HL-60/S4 treated with retinoic acid at 250 ng/mL for 4 days and 3 days (cell line): ENCODE results near the gene NHERF1.

ENCODE experiments used
- in situ Hi-C: fragments of 300-500 bp; cut with MboI; formaldehyde crosslinking; loops from 2 replicates; pipeline ENCODE4 v1.7.0; 2022; ENCODE audit warnings: low sequenced_read_pairs

Gene NHERF1

DNA sequence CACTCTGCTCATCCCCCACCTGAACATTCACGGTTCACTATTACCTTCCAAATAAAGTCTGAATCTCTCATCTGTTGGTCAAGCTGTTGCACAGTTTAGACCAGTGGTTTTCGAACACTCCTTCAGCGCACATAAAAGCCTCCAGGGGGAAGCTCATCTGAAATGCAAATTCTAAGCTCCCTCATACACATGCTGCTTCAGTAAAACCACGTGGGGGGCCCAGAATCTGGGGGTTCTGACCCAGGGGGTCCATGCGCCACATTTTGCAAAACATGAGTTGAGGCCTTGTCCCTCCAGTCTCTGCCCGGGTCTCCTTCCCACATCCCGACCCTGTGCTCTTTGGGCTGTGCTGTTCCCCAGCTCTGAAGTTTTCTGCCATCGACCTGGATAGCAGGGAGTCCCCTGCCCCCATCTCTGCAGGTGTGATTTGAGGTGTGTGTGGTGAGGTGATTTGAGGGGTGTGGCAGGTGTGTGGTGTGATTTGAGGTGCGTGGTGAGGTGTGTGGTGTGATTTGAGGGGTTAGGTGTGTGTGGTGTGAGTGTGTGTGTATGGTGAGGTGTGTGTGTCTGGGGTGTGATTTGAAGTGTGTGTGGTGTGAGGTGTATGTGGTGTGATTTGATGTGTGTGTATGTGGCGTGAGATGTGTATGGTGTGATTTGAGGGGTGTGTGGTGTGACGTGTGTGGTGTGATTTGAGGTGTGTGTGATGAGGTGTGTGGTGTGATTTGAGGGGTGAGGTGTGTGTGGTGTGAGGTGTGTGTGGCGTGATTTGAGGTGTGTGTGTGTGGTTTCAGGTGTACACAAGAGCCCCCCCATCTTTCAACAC, 16.2 kb upstream of the NHERF1 start:
- in situ Hi-C loops, result no loop called here

DNA sequence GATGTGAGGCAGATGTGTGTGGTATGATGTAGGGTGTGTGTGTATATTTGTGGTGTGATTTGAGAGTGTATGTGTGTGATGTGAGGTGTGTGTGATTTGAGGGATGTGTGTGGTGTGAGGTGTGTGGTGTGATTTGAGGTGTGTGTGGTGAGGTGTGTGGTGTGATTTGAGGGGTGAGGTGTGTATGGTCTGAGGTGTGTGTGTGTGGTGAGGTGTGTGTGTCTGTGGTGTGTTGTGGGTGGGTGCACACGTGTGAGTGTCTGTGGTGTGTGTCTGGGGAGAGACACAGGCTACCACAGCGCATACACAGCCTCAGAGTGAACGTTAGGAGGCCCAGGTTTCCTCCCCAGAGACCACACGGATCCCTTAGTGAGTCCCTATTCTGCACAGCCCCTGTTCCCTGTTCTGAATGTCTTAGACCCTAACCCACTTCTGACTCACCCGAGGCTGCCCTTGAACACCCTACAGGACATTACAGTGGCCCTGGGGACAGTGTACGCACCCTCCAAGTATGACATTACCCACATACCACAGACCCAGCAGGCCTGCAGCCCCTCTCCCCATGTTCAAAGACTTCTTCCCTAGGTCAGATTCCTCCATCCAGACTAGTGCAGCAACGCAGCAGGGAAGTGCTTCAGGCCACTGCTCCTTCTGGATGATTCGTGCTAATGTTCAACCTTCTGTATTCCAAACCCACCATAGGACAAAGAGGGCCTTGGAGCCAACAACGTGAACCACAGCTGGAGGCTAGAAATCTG, 14.9 kb upstream of the NHERF1 start:
- in situ Hi-C loops, result no loop called here

DNA sequence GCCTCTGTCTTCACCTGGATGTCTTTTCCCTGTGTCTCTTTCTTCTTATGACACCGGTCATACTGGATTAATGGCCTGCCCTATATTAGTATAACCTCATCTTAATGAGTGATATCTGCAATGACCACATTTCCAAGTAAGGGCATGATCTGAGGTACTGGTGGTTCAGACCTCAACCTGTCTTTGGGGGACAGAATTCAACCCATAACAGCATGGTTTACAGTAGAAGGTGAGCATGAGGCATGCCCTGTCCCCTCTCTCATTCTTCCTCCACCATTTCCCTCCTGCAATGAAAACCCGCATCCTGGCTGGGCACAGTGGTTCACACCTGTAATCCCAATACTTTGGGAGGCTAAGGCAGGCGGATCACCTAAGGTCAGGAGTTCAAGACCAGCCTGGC, 14.2 kb upstream of the NHERF1 start:
- in situ Hi-C loops, result no loop called here

DNA sequence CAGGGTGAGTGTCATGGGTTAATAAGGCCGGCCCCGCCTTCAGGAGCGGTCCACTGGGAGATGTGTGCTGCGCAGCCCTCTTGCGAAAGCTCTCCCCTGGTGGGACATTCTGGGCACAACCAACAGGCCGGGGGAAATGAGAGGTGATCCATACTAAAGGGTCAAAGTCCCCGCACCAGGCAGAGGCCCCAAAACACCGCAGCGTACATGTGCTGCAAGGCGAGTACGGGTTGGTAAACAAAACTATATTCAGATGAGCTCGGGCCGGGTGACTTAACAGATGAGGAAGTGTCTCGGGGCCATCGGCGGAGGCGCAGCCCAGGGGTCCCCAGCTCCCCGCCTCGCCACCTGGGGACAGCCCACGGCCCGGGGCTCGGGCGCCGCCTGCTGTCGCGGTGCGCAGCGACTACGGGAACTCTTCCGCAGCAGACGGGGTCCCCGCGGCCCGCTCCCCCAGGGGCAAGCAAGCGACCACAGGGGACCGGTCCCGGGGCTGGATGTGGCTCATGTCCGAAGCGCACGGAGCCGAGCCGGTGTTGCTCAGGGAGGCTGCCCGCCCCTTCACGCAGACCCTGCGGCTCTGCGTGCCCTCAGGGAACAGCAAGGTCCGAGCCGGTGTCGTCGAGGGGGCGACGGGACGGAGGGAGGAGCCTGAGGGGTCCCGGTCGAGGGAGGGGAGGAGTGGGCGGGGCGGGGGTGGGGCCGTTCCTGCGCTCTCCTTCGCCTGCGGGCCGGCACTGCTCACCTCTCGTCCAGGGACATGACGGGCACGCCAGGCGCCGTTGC, 11.7 kb upstream of the NHERF1 start, which contains the start of gene RAB37:
Gene RAB37, plus strand, starts transcription at position 744 of the 786 bp plus-strand sequence. Its CDS starts 17 bp downstream, at position 761.
- in situ Hi-C loops, result no loop called here

DNA sequence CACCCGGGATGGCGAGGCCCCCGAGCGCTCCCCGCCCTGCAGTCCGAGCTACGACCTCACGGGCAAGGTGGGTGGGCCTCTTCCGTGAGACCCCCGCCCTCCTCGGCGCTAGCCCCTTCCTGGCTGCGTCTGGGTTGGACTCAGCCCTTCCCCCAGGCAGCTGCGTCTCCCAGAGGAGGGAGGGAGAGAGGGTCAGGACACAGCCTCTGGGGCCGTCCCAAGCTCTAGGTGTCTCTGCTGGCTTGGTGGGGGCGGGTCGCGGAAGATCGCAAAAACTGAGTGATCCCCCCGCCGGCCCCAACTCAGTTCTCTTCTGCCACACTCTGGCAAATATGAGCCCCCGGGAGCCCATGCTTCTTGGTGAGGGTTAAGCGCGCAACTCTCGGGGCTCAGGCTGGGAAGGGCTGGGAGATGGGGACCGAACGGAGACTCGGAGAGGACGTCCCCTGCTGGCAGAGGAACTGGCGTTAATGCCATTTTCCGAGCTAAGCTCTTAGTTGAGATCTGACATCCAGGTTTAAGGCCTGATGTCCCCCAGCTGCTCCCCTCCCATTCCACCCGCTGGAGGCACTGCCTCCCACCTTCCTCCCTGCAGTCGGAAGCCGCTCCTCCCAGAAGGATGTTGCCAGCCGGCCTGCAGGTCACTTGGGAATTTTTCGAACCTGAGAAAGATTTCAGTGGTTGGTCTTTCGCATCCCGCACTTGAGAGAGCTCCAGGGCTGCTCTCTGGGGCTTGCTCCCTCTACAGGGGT, 11.0 kb upstream of the NHERF1 start:
- in situ Hi-C loops, result no loop called here

DNA sequence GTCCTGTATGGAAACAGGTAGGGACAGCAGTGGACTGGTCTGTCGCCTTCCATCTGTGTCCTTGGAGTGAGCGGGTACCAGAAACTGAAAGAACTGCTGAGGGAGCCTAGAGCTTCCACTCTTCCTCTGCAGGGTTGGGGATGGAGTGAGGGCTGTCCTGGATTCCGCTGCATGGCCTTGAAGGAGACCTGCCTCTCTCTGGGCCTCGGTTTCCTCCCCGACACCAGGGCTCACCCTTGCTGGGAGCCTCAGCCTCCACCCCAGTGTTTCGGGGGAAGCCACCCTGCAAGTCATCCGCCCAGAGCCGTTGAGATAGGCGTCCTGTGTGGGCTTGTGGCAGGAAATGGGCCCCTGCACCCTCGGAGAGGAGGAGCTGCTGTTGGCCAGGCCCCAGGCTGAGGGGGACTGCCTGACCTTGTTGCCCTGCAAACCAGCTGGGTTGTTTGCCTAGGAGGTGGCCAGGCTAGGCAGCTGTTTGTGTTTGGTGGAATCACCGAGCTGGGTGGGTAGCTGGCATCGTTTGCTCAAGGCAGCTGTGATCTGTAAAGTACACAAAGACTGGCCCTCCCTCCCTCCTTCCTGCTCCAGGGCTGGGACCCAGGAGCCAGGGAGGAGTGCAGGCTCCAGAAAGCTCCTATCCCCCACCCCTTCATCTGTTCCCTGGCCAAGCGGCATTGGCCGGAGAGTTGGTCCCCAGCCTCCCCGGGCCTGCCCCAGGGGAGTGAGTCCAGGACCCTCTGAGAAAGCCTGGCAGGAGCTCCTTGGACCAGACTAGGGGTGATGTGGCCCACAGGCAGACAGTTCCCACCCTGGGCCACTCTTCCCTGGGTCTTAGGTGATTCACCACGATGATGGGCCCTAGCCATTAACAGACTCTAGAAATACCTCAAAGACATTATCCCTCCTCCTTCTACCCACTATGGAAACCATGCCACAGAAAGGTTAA, 10.1 kb upstream of the NHERF1 start:
- in situ Hi-C loops, result no loop called here

DNA sequence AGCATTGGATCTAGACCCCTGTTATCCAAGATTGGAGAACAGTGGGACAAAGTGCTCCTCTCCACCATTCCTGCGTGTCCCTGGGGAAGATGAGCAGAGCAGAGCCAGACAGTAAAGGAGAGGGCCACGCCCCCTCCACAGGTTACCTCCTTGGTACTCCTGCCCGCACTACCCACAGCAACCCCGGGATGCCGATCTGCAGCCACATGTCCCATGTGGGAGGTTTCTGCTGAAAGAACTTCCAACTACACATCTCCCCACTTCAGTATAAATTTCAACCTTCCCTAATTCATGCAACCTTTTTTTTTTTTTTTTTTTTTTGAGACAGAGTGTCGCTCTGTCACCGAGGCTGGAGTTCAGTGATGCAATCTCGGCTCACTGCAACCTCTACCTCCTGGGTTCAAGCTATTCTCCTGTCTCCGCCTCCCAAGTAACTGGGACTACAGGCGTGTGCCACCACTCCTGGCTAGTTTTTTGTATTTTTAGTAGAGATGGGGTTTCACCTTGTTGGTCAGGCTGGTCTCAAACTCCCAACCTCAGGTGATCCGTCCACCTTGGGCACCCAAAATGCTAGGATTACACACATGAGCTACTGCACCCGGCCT, 9.1 kb upstream of the NHERF1 start:
- in situ Hi-C loops, result no loop called here

DNA sequence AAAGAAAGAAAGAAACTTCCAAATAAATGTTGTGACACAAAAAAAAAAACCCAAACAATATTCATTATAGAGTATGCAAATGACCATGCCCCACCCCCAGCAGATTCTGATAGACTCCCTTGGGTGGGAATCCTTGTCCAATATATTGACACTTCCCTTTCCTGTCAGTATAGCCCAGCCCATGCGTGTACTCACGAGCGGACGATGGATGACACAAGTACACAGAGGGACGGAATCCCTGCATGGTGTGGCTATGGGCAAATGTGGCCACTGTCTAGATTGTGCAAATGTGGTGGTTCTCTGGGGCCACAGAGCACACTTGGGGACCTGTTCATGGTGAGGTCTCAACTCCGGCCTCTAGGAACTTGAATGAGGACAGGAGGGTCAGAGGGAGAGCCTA, 8.3 kb upstream of the NHERF1 start:
- in situ Hi-C loops, result no loop called here

DNA sequence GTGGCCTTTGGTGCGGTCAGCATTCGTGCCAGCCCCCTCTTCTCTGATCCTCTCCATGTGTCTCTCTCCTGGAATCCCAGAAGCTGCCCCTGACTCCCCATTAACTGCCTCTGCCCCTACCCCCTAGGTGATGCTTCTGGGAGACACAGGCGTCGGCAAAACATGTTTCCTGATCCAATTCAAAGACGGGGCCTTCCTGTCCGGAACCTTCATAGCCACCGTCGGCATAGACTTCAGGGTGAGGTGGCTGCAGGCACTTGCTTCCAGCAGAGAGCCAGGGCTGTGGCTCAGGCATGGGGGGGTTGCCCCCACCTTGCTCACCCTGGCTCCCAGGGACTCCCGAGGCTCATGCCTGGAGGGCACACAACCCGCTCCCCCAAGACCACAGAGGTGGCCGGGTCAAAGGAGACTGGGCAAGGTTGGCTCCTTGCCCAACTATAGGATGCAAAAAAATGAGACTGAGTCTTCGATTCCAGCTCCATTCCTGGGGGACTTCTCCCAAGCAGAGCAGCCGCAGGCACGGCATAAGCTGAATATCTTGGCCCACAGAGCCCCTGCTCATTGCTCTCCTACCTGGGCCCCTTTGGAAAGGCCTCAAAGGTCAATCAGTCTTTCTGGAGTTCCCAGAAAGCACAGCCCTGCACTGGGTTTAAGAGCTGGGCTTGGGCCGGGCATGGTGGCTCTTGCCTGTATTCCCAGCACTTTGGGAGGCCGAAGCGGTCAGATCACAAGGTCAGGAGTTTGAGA, 7.6 kb upstream of the NHERF1 start:
- in situ Hi-C loops, result no loop called here

DNA sequence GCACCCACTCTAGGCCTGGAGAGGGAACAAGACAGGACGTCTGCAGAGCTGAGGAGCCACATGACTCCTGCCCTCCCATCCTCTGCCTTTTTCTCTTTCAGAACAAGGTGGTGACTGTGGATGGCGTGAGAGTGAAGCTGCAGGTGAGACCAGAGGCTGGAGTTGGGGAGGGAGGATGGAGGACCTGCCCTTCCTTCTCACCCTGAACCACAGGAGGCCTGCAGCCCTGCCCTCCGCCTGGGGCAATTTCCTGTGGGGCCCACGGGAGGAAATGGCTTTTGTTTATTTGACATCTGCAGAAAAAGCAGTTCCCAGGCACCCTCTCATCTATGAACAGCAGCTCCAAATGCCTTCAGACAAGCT, 6.3 kb upstream of the NHERF1 start:
- in situ Hi-C loops, result no loop called here

DNA sequence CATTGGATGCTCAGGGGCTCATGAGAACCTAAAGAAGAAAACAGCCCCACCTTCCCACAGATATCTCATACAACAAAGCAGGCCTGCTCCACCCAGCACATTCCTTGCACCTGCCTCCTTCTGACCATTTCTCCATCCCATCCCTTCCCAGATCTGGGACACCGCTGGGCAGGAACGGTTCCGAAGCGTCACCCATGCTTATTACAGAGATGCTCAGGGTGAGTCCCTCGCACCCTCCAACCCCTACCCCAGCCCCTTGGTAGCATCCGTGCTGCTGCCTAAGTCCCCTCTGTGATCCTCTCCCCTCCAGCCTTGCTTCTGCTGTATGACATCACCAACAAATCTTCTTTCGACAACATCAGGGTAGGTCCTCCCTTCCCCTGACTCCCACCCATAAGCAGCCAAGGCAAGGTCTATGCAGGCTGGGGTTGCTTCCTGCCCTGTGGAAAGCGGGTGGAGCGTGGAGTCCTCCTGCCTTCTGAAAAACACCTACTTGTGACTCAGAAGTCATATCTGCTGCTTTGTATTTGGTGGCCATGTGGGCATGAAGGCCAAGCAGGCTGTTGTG, 5.4 kb upstream of the NHERF1 start:
- in situ Hi-C loops, result no loop called here

DNA sequence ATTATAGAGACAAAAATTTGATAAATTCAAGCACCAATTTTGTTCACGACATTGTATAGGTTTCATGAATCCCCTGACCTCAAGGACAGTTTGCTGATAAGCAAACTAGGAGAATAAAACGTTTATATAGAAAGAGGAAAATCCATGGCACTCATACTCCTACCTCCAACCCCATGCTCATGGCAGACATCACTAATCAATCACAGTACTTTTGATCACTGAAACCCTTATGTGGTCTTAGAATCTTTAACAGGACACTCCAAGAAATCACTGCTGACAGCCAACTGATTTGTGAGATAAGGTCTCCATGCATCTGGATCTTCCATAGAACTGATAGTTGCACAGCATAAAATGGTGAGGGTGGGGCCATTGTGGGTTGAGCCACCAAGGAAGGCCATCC, 4.7 kb upstream of the NHERF1 start:
- in situ Hi-C loops, result no loop called here

DNA sequence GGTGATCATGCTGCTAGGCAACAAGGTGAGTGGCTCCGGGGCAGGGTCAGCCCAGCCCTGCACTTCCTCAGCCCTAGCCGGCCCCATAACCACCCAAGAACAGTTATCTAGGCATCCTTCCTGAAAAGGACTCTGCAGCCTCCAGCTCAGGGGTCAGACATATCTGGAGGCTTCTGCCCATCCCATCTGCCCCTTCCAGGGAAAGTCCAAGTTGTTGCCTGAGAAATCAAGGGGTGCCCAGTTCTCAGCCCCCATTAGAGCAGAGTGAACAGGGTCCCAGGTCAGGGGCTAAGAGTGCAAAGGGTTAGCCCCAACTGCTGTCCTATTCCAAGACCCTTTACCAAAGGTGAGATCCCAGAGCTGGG, 4.1 kb upstream of the NHERF1 start:
- in situ Hi-C loops, result no loop called here

DNA sequence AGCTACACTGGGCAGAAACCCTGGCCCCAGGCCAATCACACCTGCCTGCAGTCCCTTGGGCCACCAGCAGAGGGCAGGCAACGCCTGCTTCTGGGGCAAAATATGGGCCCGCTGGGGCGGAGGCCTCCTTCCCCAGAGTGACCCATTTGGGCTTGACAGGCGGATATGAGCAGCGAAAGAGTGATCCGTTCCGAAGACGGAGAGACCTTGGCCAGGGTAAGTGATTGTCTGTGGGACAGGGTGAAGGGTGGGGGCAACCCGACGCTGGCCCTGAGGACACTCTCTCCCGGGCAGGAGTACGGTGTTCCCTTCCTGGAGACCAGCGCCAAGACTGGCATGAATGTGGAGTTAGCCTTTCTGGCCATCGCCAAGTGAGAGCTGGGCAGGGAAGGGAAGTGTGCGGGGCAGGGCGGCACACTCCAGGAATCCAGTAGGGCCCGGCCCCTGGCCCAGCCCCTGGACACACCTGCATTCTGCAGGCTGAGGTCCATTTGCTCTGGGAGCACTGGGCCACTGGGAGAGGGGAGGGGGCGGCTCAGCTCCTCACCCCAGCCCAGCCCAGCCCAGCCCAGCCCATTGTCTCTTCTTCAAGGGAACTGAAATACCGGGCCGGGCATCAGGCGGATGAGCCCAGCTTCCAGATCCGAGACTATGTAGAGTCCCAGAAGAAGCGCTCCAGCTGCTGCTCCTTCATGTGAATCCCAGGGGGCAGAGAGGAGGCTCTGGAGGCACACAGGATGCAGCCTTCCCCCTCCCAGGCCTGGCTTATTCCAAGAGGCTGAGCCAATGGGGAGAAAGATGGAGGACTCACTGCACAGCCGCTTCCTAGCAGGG, 3.5 kb upstream of the NHERF1 start:
- in situ Hi-C loops, result no loop called here

DNA sequence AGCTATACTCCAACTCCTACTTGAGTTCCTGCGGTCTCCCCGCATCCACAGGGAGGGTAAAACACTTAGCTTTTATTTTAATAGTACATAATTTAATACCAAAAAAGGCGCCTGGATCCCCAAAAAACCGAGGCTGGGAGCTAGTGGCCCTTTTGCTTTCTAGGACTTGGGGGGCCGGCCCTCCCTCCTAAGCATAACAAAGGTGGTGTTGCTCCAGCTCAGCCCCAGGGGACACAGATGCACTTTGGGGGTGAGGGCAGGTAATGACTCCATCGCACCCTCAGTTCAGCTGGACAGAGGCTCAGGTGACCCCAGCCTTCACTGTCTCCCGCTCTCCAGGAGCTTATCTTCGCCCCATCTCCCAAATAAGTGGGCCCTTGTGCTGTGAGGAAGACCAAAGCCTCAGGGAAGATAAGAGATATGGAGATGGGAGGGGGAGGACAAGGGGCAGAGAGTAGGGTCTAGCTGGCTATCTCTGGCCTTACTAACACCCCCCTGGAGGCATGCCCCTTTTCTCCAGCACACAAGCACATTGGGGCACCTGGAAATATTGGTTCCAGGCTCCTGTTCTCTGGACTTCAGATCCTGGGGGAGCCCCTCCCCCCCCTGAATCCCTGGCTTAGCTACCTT, 2.8 kb upstream of the NHERF1 start:
- in situ Hi-C loops, result no loop called here

DNA sequence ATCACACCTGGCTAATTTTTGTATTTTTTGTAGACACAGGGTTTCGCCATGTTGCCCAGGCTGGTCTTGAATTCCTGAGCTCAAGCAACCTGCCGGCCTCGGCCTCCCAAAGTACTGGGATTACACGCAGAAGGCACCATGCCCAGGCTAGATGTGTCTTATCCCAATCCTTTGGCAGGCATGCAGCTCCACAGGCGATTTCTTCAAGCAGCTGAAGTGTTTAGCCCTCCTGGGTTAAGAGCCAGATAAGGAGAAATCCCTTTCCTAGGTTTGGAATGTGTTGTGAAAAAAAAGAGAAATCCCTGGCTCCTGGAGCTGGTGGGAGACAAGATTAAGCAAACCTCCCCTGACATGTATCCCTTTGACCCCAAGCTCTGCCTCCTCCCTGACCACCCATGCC, 2.1 kb upstream of the NHERF1 start:
- in situ Hi-C loops, result no loop called here

DNA sequence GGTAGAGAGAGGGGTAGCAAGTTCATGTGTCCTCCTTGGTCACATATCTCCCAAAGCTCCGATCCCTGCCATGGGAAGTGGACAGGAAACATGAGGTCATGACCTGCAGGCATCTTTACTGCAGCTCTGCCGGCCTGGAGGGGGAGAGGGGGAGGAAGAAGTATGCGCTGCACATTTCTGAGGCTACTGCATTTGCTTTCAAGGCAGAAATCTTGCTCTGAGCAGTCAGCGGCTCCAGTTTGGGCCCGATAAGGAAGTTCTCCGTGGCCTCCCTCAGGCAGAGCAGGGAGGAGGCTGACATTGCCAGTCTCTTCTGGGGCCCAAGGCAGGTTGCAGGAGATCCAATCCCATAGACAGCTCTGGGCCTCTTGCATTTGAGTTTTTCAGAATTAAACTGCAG, 1.5 kb upstream of the NHERF1 start:
- in situ Hi-C loops, result no loop called here
